Bronchial epithelial cell (primary cell): ENCODE data around the gene SORCS2. TPM values are rescaled to one million over a fixed set of nuclear protein-coding genes. Genes with fewer than 3 reads are reported as not detected.
"Not testable (repeated sequence)": the region's sequence is repeated elsewhere in the genome, so short reads cannot be mapped to it uniquely, and the experiment has no call there.

Source experiments
- DNase-seq: peaks from one replicate; pipeline ENCODE4 v3.0.0-alpha.2; 2010; ENCODE audit warnings: low read depth
- FAIRE-seq: peaks from 2 replicates; lab custom pipeline; 2011; peaks lifted over from hg19 to GRCh38; lab: Jason Lieb, UNC
- H3K27me3 ChIP-seq: 2 replicates; pipeline ENCODE4 v1.5.1; 2011; ENCODE audit warnings: low read length; ENCODE audit not compliant: control insufficient read depth, insufficient read depth
- H3K36me3 ChIP-seq: 2 replicates; pipeline ENCODE4 v1.5.1; 2011; ENCODE audit warnings: low read length; ENCODE audit not compliant: control insufficient read depth, insufficient read depth
- H3K4me3 ChIP-seq: 2 replicates; pipeline ENCODE4 v1.5.1; 2011; ENCODE audit warnings: mild to moderate bottlenecking, low read depth, low read length, control low read depth
- CTCF ChIP-seq: IDR thresholded peaks from 2 replicates; pipeline ENCODE4 v1.5.1; 2011; ENCODE audit warnings: mild to moderate bottlenecking, moderate library complexity, low read length, control low read depth, inconsistent platforms; ENCODE audit not compliant: insufficient read depth, severe bottlenecking
- total RNA-seq: library from RNA; depleted of rRNA; stranded (reverse); fragments of >200 nt; gene quantifications from 2 replicates; pipeline ENCODE4 v1.2.1, GENCODE V29; 2014

The SORCS2 gene
- total RNA-seq, 1 donor from 2014 or later, result under 0.01 TPM

- Histone ChIP-seq H3K4me3 (no peak overlapping the region), H3K27me3 (no peaks in the 10 kb centered on the region), H3K36me3 (no peaks in the 10 kb centered on the region)
- DNase-seq, result no peak
- TF ChIP-seq CTCF, result no peak
- FAIRE-seq, result no peak
These were observed 380.6 kb downstream of the SORCS2 start for GRCh38 chr4:7572894-7573293.

- Histone ChIP-seq H3K27me3 (no peaks in the 10 kb centered on the region), H3K36me3 (no peaks in the 10 kb centered on the region), H3K4me3 (no peak overlapping the region)
- DNase-seq (no peak), FAIRE-seq (no peak)
- no peak for TF ChIP-seq CTCF
These were observed 381.3 kb downstream of the SORCS2 start for GRCh38 chr4:7573576-7574091.

GRCh38 chr4:7574287-7575014, 382.1 kb downstream of the SORCS2 start:
- H3K36me3 ChIP-seq, result no peaks in the 10 kb centered on the region

GRCh38 chr4:7575426-7575825, 383.1 kb downstream of the SORCS2 start:
- Histone ChIP-seq H3K27me3 (no peaks in the 10 kb centered on the region), H3K36me3 (no peaks in the 10 kb centered on the region), H3K4me3 (no peak overlapping the region)
- DNase-seq, result no peak
- TF ChIP-seq CTCF, result no peak
- FAIRE-seq, result no peak

More at GRCh38 chr4:7574287-7575014, 382.1 kb downstream of the SORCS2 start:
- TF ChIP-seq CTCF, result no peak
- H3K27me3 ChIP-seq, result no peaks in the 10 kb centered on the region
- no peak overlapping the region for H3K4me3 ChIP-seq
- DNase-seq (no peak), FAIRE-seq (no peak)

GRCh38 chr4:7577361-7578039, 385.2 kb downstream of the SORCS2 start:
- not testable (repeated sequence) for H3K27me3 ChIP-seq, H3K4me3 ChIP-seq, H3K36me3 ChIP-seq, DNase-seq, FAIRE-seq

GRCh38 chr4:7581477-7581876, 389.1 kb downstream of the SORCS2 start:
- H3K4me3 ChIP-seq, result no peak overlapping the region
- H3K27me3 ChIP-seq, result no peaks in the 10 kb centered on the region
- DNase-seq (no peak), FAIRE-seq (no peak)
- no peak for TF ChIP-seq CTCF
- H3K36me3 ChIP-seq, result no peaks in the 10 kb centered on the region
